HG03460 (cell line): ENCODE results near the gene DNAI1.

Experiments
- ATAC-seq: cut with Tn5 transposase; IDR thresholded peaks from one replicate; pipeline ENCODE4 v1.9.1; 2021; ENCODE audit not compliant: unreplicated experiment

The DNAI1 gene

GRCh38 chr9:34486572-34486971, 28.0 kb downstream of the DNAI1 start:
- ATAC-seq = no peak

GRCh38 chr9:34490360-34490759, 31.8 kb downstream of the DNAI1 start:
- ATAC-seq = no peak

GRCh38 chr9:34490760-34491159, 32.2 kb downstream of the DNAI1 start:
- ATAC-seq = no peak

- ATAC-seq = no peak
Observed at GRCh38 chr9:34491596-34491995, 33.0 kb downstream of the DNAI1 start.

GRCh38 chr9:34492051-34492450, 33.4 kb downstream of the DNAI1 start:
- ATAC-seq = no peak

- no peak for ATAC-seq
Observed at GRCh38 chr9:34493972-34494535, 35.4 kb downstream of the DNAI1 start.

GRCh38 chr9:34496149-34496712, 37.6 kb downstream of the DNAI1 start:
- no peak for ATAC-seq

- no peak for ATAC-seq
Observed at GRCh38 chr9:34498553-34498952, 39.9 kb downstream of the DNAI1 start.

- no peak for ATAC-seq
Observed at GRCh38 chr9:34499076-34499475, 40.5 kb downstream of the DNAI1 start.

- ATAC-seq = no peak
Observed at GRCh38 chr9:34500623-34501267, 42.1 kb downstream of the DNAI1 start.

- ATAC-seq = no peak
Observed at GRCh38 chr9:34501372-34501771, 42.8 kb downstream of the DNAI1 start.

GRCh38 chr9:34501889-34502425, 43.4 kb downstream of the DNAI1 start:
- no peak for ATAC-seq

- no peak for ATAC-seq
Observed at GRCh38 chr9:34502471-34502870, 43.9 kb downstream of the DNAI1 start.

- ATAC-seq = no peak
Observed at GRCh38 chr9:34502891-34503290, 44.3 kb downstream of the DNAI1 start.

GRCh38 chr9:34503406-34503805, 44.8 kb downstream of the DNAI1 start:
- no peak for ATAC-seq

GRCh38 chr9:34505370-34506120, 46.9 kb downstream of the DNAI1 start:
- ATAC-seq = no peak

GRCh38 chr9:34506623-34507022, 48.0 kb downstream of the DNAI1 start:
- no peak for ATAC-seq

- no peak for ATAC-seq
Observed at GRCh38 chr9:34507556-34507955, 49.0 kb downstream of the DNAI1 start.

- ATAC-seq = no peak
Observed at GRCh38 chr9:34507966-34508365, 49.4 kb downstream of the DNAI1 start.

- no peak for ATAC-seq
Observed at GRCh38 chr9:34508463-34508862, 49.9 kb downstream of the DNAI1 start.

GRCh38 chr9:34508951-34509350, 50.3 kb downstream of the DNAI1 start:
- no peak for ATAC-seq
